SK-N-MC (cell line): ENCODE data around the gene PGM2L1.
"Not testable (repeated sequence)": the region's sequence is repeated elsewhere in the genome, so short reads cannot be mapped to it uniquely, and the experiment has no call there.

Experiments
- DNase-seq: peaks from one replicate; pipeline ENCODE4 v3.0.0-alpha.2; 2011; ENCODE audit warnings: low read depth, low spot score
- H3K27ac ChIP-seq: fragments of 200-600 bp; sonication (generic); 2 replicates; pipeline ENCODE4 v1.5.1; 2016; ENCODE audit warnings: mixed run types
- H3K36me3 ChIP-seq: fragments of 200-600 bp; sonication (generic); 2 replicates; pipeline ENCODE4 v1.6.1; 2017; ENCODE audit warnings: antibody characterized with exemption, low read length, mixed read lengths; ENCODE audit not compliant: insufficient read depth
- H3K4me3 ChIP-seq: fragments of 200-600 bp; sonication (generic); 2 replicates; pipeline ENCODE4 v1.5.1; 2016
- H3K9ac ChIP-seq: fragments of 200-600 bp; sonication (generic); 2 replicates; pipeline ENCODE4 v1.8.0; 2017; ENCODE audit warnings: mixed run types, mixed read lengths; ENCODE audit not compliant: insufficient read length
- H3K9me3 ChIP-seq: fragments of 200-600 bp; sonication (generic); 2 replicates; pipeline ENCODE4 v1.6.1; 2017; ENCODE audit warnings: low read depth, mild to moderate bottlenecking, antibody characterized with exemption, low read length, moderate library complexity, mixed read lengths
- EZH2 ChIP-seq: fragments of 200-600 bp; sonication (generic); IDR thresholded peaks from one replicate; pipeline ENCODE4 v1.6.1; 2017; ENCODE audit warnings: antibody characterized with exemption
- FOXP2 ChIP-seq: optimal IDR thresholded peaks from 2 replicates; pipeline ENCODE3; 2011; ENCODE audit warnings: mild to moderate bottlenecking, moderate library complexity; ENCODE audit not compliant: insufficient read depth; ENCODE audit errors: extremely low read length, control extremely low read depth
- POLR2AphosphoS5 ChIP-seq: IDR thresholded peaks from 2 replicates; pipeline ENCODE4 v1.6.1; 2012; ENCODE audit warnings: mild to moderate bottlenecking, low read depth, low read length, borderline replicate concordance

Gene PGM2L1

DNA sequence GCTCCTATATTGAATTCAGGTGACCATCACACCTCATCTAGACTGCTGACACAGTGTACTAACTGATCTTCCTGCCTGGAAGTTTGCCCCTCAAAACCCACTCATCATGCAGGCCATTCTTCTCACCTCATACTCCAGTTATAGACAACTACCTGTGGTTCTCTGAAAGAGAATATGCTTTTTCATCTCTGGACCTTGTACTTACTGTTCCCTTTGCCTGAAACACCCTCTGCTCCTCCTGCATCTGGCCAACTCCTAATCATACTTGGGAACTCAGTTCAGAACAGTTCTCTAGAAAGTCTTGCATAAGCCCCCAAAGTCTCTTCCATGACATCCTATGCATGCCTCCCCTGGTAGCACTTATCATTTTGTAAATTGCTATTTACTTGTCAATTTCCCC, 58.6 kb downstream of the PGM2L1 start:
- H3K36me3 ChIP-seq, result 0 out of 2 replicates have a peak, but pooled peaks cover 3% of the 10 kb centered on the region
- TF ChIP-seq FOXP2 (no peak), EZH2 (no peak)
- H3K27ac ChIP-seq, result no peak overlapping the region
- no peak overlapping the region for H3K4me3 ChIP-seq
- no peaks in the 10 kb centered on the region for H3K9me3 ChIP-seq
- no peak overlapping the region for H3K9ac ChIP-seq
- DNase-seq, result no peak

GRCh38 chr11:74338963-74339362, 59.3 kb downstream of the PGM2L1 start:
- DNase-seq, result no peak
- 0 out of 2 replicates have a peak, but pooled peaks cover 3% of the 10 kb centered on the region for H3K36me3 ChIP-seq
- H3K27ac ChIP-seq, result no peak overlapping the region
- TF ChIP-seq FOXP2, result no peak
- no peak for TF ChIP-seq EZH2
- TF ChIP-seq POLR2AphosphoS5, result no peak
- no peak overlapping the region for H3K4me3 ChIP-seq
- H3K9ac ChIP-seq, result no peak overlapping the region
- no peaks in the 10 kb centered on the region for H3K9me3 ChIP-seq

GRCh38 chr11:74333193-74333592, 65.0 kb downstream of the PGM2L1 start:
- Histone ChIP-seq H3K27ac (no peak overlapping the region), H3K4me3 (no peak overlapping the region), H3K9ac (no peak overlapping the region)

GRCh38 chr11:74332291-74332690, 65.9 kb downstream of the PGM2L1 start:
- Histone ChIP-seq H3K9me3 (no peaks in the 10 kb centered on the region), H3K9ac (no peak overlapping the region), H3K27ac (no peak overlapping the region), H3K36me3 (no peaks in the 10 kb centered on the region), H3K4me3 (no peak overlapping the region)
- no peak for DNase-seq
- TF ChIP-seq FOXP2, result no peak
- no peak for TF ChIP-seq POLR2AphosphoS5
- TF ChIP-seq EZH2, result no peak

More at GRCh38 chr11:74333193-74333592, 65.0 kb downstream of the PGM2L1 start:
- Histone ChIP-seq H3K36me3 (0 out of 2 replicates have a peak, but pooled peaks cover 3% of the 10 kb centered on the region), H3K9me3 (no peaks in the 10 kb centered on the region)
- TF ChIP-seq EZH2 (no peak), POLR2AphosphoS5 (no peak), FOXP2 (no peak)
- DNase-seq, result no peak

DNA sequence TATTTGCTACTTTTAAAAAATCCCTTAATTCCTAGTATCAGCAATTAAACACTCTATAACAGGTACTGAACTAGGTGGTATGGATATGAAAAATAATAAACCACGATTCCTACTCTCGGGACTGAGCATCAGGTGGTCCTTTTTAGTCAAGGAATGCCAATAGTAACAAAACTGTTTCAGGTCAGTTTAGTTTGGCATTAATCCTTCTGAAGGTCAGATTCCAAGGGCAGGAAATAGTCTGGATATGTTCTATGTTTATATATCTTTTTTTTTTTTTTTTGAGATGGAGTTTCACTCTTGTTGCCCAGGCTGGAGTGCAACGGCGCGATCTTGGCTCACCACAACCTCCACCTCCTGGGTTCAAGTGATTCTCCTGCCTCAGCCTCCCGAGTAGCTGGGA, 67.2 kb downstream of the PGM2L1 start:
- not testable (repeated sequence) for DNase-seq, H3K9me3 ChIP-seq, H3K27ac ChIP-seq

GRCh38 chr11:74330075-74330858, 68.0 kb downstream of the PGM2L1 start:
- no peaks in the 10 kb centered on the region for H3K36me3 ChIP-seq
- H3K9ac ChIP-seq, result no peak overlapping the region
- DNase-seq, result no peak
- peak overlapping the region; percentile 63; the same call in 1 of the 2 replicates for H3K27ac ChIP-seq
- H3K4me3 ChIP-seq, result no peak overlapping the region
- H3K9me3 ChIP-seq, result no peaks in the 10 kb centered on the region
- no peak for TF ChIP-seq EZH2
- no peak for TF ChIP-seq POLR2AphosphoS5
- TF ChIP-seq FOXP2, result no peak

More for the DNA sequence above, 67.2 kb downstream of the PGM2L1 start:
- not testable (repeated sequence) for H3K36me3 ChIP-seq, H3K9ac ChIP-seq, H3K4me3 ChIP-seq

- no peaks in the 10 kb centered on the region for H3K9me3 ChIP-seq
- H3K27ac ChIP-seq, result no peak overlapping the region
- H3K4me3 ChIP-seq, result no peak overlapping the region
- H3K9ac ChIP-seq, result no peak overlapping the region
- TF ChIP-seq FOXP2 (no peak), POLR2AphosphoS5 (no peak), EZH2 (no peak)
- no peak for DNase-seq
- H3K36me3 ChIP-seq, result no peaks in the 10 kb centered on the region
Measured at GRCh38 chr11:74327076-74327475, 71.2 kb downstream of the PGM2L1 start.

- Histone ChIP-seq H3K9ac (no peak overlapping the region), H3K36me3 (no peaks in the 10 kb centered on the region), H3K9me3 (no peaks in the 10 kb centered on the region), H3K4me3 (no peak overlapping the region), H3K27ac (no peak overlapping the region)
- no peak for DNase-seq
- TF ChIP-seq EZH2 (no peak), FOXP2 (no peak), POLR2AphosphoS5 (no peak)
Measured at GRCh38 chr11:74326665-74327064, 71.6 kb downstream of the PGM2L1 start.
